Kidney glomerular epithelial cell (primary cell): ENCODE measurements around the gene DCTN1.
A peak's percentile ranks its signal among the peaks of the same experiment; 100 is the strongest.
"Not testable (repeated sequence)": the region's sequence is repeated elsewhere in the genome, so short reads cannot be mapped to it uniquely, and the experiment has no call there.

Source experiments
- DNase-seq: peaks from one replicate; lab custom pipeline; 2025; lab: John Stamatoyannopoulos, UW

Gene DCTN1

GRCh38 chr2:74379851-74380789 is at the start of gene DCTN1:
TSS of gene DCTN1 (minus strand) at chr2:74380311. CDS start at chr2:74380037, 274 bp downstream.
- peak; percentile 12 for DNase-seq

DNA sequence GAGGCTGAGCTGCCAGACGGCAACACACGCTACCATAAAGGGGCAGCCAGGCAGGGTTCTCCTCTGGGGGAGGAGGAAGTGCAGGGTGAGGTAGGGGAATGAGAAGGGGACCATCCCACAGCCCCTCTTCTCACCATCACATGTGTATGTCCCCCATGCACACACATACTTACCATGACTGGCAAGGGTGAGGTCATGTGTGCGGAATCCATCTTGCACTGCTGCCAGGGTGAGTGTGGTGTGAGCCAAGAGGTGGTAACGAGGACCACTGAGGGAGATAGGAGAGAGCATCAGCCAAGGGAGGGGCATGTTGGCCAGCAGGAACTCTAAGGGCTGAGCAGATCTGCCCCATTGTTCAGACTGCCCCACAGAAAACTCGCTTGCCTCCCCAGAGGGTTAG is 48.6 kb upstream of the DCTN1 start:
- DNase-seq = no peak

DNA sequence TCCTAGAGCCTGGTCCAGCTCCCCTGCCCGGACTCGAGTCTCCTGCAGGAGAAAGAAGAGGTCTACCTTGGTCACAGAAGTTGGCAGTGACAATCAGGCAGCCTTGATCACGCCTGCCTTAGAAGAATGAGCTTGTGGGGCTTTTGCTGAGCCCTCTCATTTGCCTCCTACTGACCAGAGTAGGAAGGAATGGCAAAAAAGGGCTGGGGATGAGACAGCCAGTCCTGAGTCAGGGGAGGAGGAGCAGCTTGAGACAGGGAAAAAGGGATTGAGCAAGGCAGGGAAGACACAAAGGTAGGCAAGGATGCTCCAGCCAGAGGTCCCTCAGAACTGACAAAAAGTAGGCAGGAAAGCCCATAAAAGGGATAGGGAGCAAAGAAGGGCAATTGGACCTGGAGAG is 47.4 kb upstream of the DCTN1 start:
- DNase-seq = no peak

DNA sequence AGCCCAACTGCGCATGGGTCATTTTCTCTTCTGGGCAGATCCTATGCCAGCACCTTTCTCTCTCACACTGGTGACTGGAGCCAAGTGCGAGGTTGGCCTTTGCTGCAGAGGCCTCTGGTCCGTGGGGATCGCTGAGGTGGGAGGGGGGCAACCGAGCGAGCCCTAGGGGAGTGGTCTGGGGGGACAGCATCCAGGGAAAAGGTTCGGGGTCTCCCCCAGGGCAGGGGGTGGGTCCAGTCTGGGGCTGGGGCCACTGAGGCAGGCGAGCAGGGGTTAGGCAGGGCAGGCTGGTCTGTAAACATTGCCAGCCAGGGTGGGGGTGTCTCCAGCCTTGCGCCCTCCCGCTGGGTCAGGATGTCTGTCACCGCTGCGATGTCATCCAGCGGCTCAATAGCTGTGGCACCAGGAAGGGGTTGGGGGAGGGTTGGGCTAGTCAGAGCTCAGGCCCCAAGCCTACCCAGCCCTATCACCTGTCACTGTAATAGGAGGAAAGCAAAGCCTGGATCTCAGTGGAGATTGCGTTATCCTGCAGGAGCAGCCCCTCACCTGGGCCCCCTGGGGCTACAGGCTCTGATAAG is 46.2 kb upstream of the DCTN1 start:
- DNase-seq = no peak

GRCh38 chr2:74425523-74425922 is 45.4 kb upstream of the DCTN1 start:
- DNase-seq = peak; percentile 19

DNA sequence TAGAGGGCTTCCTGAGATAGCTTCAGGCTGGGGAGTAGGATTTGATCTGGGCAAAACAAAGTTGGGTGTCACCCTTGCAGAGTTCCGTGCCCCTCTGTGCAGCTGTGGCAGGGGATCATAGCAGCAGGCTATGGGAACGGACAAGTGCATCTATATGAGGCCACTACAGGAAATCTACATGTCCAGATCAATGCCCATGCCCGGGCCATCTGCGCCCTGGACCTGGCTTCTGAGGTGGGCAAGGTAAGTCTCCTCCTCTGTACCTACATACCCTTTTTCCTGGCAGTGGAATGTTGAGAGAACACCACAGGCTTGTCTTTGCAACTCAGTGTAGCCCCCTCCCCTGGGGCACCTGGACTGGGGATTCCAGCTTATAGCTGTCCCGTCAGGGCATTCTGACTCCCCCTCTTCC is 44.9 kb upstream of the DCTN1 start:
- no peak for DNase-seq

DNA sequence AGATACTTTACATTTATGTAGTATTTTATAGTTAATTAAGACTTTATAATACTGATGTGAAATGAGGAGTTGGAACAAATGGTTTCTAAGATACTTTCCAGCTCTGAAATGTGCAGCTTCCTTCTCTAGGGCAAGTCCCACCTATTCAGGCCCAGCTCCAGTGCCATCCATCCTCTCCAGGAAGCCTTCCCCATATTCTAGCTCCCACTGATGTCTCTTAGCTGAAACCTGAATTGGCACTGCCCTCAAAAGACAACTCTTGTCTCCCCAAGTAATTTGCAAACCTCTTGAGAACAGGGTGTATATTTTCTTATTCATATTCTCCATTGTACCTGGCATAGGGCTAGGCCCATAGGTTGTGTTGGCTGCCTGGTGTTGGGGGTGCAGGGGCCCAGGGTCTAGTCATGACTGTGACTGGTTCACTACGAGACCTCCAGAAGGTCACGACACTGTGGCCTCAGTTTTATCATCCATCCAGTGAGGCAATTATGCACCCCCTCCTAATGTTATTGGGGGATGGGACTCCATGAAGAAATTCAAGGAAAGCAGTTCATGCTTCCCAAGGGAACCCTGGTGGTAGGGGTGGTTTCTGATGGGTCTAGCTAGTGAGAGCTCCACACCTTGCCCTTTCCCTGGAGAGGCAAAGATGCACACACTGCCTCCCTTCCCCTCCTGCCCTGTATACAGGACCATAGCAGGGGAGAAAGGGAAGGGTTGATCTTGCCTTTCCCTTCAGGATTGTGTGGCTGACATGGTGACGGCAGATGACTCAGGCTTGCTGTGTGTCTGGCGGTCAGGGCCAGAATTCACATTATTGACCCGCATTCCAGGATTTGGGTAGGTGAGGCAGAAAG is 44.3 kb upstream of the DCTN1 start:
- DNase-seq = no peak

DNA sequence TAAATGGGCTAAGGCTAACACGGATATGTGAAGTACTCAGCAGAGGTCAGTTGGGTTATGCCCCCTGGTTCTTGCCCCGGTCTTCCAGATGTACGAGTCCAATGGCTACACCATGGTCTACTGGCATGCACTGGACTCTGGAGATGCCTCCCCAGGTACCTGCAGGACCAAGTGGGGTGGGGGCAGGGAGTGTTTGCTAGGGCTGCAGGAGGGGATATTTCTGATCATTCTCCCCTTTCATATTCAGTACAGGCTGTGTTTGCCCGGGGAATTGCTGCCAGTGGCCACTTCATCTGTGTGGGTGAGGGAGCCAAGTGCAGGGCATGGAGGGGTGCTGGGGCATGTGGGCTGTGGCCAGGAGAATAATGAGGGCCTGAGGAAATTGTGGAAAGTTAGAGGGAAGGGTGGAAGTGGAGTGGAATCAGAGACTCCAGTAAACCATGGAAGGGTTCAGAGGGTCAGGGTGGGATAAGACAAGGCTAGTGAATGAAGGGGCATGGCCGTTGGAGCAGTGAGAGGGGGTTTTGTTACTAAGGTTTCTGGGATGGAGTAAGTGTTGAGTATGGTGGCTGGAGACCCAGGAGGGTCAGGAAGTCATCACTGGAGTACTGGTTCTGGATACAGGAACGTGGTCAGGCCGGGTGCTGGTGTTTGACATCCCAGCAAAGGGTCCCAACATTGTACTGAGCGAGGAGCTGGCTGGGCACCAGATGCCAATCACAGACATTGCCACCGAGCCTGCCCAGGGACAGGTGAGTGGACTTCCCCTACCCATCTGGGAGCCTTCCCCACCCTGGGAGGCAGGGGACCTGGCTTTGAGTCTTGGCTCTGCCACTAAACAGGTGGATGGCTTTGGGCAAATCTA is 43.4 kb upstream of the DCTN1 start:
- DNase-seq = no peak

DNA sequence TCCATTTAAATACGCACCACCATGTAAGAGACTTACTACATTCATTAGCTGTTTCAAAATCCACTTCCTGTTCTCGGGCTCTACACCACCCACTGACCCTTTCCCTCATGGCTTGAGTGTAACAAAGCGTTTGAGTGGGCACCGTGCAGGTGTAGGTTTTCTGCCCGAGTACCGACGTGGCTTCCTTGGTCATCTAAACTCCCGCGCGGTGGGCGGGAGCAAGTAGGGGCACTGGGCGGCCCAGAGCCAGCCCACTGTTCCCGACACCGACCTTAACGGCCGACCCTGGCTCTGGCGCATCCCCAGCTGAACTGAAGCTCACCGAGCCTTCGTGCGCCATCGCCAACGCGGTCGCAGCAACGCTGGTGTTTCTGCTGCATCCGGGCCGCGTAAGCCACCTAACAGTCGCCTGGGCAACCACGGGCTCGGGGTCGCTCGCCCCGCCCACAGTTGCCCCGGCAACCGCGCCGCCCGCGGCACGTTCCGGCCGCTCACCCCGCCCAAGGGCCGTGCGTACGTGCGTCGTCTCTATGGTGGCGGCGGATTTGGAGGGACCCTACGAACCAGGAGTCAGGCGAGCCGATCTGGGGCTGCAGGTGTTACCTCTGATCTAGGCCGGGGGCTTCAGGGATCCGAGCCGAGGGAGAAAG is 41.2 kb upstream of the DCTN1 start, which contains the start of the genes C2orf81 and WDR54:
Gene C2orf81, minus strand, starts transcription at position 399 of the 650 bp plus-strand sequence. Its CDS starts 59 bp downstream, at position 340.
Gene WDR54, plus strand, starts transcription at position 510 of the 650 bp plus-strand sequence. CDS start 424 bp downstream, outside the sequence.
- DNase-seq = peak; percentile 53

GRCh38 chr2:74420443-74421103 is 40.5 kb upstream of the DCTN1 start:
- not testable (repeated sequence) for DNase-seq

DNA sequence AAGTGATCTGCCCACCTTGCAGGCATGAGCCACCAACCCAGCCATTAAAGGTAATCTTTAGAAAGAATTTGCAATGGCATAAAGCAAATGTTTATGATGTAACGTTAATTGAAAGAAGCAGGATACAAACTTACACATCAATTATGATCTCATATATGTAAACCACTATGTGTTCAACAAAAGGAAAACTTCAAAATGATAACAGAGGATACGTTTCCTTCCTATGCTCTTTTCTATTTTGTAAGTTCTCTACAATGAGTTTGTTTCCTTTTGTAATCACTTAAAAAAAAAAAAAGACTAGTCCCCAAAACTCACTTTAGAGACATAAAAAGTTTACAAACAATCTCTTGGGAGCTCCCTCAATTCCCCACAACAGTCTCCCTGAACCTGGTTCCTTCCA is 39.9 kb upstream of the DCTN1 start:
- no peak for DNase-seq

GRCh38 chr2:74419345-74419744 is 39.2 kb upstream of the DCTN1 start:
- DNase-seq = no peak

GRCh38 chr2:74418312-74418711 is 38.2 kb upstream of the DCTN1 start:
- no peak for DNase-seq

DNA sequence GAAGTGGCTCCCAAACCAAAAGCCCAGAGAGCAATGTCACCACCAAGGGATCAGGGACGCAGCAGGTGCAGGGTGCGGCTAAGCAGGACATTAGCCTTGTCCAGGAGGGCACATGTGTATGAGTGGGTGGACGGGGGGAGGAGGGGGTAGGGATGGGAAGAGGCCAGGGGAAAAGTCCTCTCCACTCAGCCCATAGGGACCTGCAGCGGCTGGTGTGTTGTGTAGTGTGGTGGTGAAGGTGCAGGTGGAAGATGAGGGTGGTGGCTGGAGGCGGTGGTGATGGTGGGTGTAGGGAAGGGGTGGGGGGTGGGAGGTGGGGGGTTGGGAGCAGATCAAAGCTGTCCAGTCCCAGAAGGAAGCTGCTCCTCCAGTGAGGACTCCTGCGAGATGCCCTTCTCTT is 37.7 kb upstream of the DCTN1 start:
- no peak for DNase-seq

- DNase-seq = no peak
These were observed 37.1 kb upstream of the DCTN1 start for GRCh38 chr2:74417197-74417596.

- no peak for DNase-seq
These were observed 36.7 kb upstream of the DCTN1 start for GRCh38 chr2:74416778-74417177.

DNA sequence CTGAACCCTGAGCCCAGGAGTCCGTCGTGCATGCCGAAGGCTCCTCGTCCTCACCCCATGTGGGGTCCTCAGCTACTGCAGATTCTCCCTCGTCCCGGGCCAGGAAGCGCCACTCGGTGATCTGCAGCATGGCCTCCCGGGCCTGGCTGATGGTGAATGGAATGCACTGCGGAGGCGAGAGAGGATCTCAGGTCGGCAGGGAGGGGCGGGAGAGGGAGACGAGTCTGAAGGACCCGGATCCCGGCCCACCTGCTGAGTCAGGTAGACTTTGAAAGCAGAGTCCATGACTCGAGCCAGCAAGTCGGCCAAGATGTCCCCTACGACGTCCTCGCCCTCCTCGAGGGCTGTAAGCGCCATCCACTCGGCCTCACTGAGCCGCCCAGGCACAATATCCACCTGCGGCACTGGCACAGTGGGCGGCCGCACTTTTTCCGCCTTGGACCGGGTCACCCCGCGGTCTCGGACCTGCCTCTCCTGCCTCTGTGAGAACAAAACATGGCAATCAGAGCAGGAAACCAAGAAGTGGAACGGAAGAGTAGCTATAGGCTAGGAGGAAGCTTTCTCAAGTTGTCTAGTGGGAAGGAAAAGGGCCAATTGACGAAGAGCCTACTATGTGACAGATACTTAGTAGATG is 35.8 kb upstream of the DCTN1 start:
- no peak for DNase-seq

DNA sequence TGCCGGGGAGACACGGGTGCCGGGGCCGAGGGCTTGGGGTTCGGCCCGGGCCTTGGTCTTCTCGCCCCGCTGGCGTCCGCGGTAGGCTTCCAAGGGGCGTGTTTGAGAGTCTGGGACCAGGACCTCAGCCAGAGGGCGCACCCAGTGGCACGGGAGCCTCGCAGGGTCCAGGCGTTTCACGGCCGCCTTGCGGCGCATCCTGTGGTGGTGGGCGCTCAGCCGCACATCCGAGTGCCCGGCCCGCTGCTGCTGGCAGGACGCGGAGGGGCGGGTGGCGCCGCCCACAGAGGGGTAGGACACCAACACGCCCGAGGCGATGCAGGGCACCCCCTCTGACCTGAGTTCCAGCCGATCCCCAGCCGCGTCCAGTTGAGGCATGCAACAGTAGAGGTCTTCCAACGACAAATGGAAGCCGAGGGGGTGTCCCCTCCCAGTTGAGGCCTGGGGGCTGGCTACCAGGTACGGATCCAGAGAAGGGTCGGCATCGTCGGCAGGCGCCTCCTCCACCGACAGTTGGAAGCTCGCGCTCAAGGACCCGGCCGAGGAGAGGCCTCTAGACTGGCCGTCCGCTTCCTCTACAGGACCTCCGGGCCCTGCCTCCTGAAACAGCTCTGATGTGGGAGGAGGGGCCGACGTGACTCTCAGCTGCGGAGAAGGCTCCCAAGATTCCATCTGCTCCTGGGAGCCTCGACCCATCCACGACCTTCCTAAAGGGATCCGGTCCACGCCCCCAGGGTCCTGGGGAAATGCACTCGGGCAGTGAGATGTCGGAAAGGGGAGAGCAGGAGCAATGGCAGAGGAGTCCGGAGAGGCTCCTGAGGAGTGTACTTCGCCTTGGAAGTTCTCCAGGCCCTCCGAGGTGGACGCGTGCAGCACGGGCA is 35.0 kb upstream of the DCTN1 start:
- DNase-seq = no peak

DNA sequence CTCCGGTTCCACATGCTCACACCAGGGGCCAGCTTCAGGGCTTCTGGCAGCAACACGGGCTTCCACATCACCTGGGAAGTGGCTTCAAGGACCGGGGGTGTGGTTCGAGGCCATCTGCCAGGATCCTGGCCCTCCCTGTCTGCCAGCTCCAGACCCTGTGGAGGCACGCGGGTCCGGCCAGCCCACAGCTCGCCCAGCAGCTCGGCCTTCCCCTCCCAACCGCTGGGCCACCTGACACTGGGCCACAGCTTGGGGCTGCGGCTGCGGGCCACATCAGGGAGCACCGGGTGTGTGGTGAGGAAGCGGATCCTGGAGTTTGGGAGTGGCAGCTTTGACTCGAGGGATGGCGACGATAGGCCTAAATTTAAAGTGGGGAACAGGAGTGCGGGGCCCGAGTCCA is 34.3 kb upstream of the DCTN1 start:
- no peak for DNase-seq
